BLaER1 (cell line): ENCODE measurements around the gene SPC24.
"Not testable (repeated sequence)": the region's sequence is repeated elsewhere in the genome, so short reads cannot be mapped to it uniquely, and the experiment has no call there.

ENCODE experiments used
- H3K27ac ChIP-seq: shearing (Covaris generic); formaldehyde crosslinking; 2 replicates; pipeline ENCODE4 v1.8.1; 2022
- H3K27me3 ChIP-seq: shearing (Covaris generic); formaldehyde crosslinking; 2 replicates; pipeline ENCODE4 v1.8.1; 2022
- H3K36me3 ChIP-seq: shearing (Covaris generic); formaldehyde crosslinking; 2 replicates; pipeline ENCODE4 v1.8.1; 2022
- H3K4me1 ChIP-seq: shearing (Covaris generic); formaldehyde crosslinking; 2 replicates; pipeline ENCODE4 v1.8.1; 2022
- H3K4me2 ChIP-seq: shearing (Covaris generic); formaldehyde crosslinking; 2 replicates; pipeline ENCODE4 v1.8.1; 2022
- H3K4me3 ChIP-seq: shearing (Covaris generic); formaldehyde crosslinking; 2 replicates; pipeline ENCODE4 v1.8.1; 2022
- H3K9ac ChIP-seq: shearing (Covaris generic); formaldehyde crosslinking; 2 replicates; pipeline ENCODE4 v1.8.1; 2022
- H3K9me3 ChIP-seq: shearing (Covaris generic); formaldehyde crosslinking; 2 replicates; pipeline ENCODE4 v1.8.1; 2022
- H4K20me1 ChIP-seq: shearing (Covaris generic); formaldehyde crosslinking; 2 replicates; pipeline ENCODE4 v1.8.1; 2022
- Cebpa-rat ChIP-seq: shearing (Covaris generic); IDR thresholded peaks from 2 replicates; pipeline ENCODE4 v1.8.1; 2022

The SPC24 gene

GRCh38 chr19:11102944-11103343, 52.6 kb downstream of the SPC24 start:
- no peak for TF ChIP-seq Cebpa-rat
- Histone ChIP-seq H3K9ac (no peak overlapping the region), H3K9me3 (peaks cover 6% of the 10 kb centered on the region; the same call in 1 of the 2 replicates), H3K27ac (no peak overlapping the region), H3K27me3 (no peaks in the 10 kb centered on the region), H3K4me2 (no peak overlapping the region), H3K4me1 (peaks cover 22% of the 10 kb centered on the region), H4K20me1 (peaks cover 87% of the 10 kb centered on the region), H3K36me3 (peaks cover 97% of the 10 kb centered on the region), H3K4me3 (no peak overlapping the region)

DNA sequence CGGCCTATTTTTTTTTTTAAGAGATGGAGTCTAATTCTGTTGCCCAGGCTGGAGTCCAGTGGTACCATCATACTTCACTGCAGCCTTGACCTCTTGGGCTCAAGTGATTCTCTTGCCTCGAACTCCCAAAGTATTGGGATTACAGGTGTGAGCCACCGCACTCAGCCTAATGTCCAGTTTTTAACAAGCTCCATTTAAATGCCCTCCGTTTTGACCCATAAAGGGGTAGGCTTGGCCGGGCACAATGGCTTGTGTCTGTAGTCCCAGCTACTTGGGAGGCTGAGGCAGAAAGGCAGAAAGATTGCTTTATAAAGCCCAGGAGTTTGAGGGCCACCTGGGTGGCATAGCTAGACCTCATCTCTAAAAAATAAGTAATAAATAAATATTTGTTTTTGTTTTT, 54.5 kb downstream of the SPC24 start:
- Histone ChIP-seq H3K4me2 (no peak overlapping the region), H3K27ac (no peak overlapping the region), H3K9ac (no peak overlapping the region), H3K36me3 (peaks cover 97% of the 10 kb centered on the region), H3K9me3 (peaks cover 6% of the 10 kb centered on the region; the same call in 1 of the 2 replicates), H3K4me1 (peaks cover 29% of the 10 kb centered on the region), H4K20me1 (peaks cover 99% of the 10 kb centered on the region), H3K4me3 (no peak overlapping the region), H3K27me3 (no peaks in the 10 kb centered on the region)
- no peak for TF ChIP-seq Cebpa-rat

GRCh38 chr19:11100049-11100448, 55.5 kb downstream of the SPC24 start:
- peaks cover 39% of the 10 kb centered on the region for H3K4me1 ChIP-seq
- H4K20me1 ChIP-seq, result peaks cover 99% of the 10 kb centered on the region
- peak overlapping the region; percentile 63; the same call in 1 of the 2 replicates for H3K27ac ChIP-seq
- H3K4me3 ChIP-seq, result no peak overlapping the region
- H3K9me3 ChIP-seq, result peaks cover 6% of the 10 kb centered on the region; the same call in 1 of the 2 replicates
- H3K27me3 ChIP-seq, result no peaks in the 10 kb centered on the region
- 0 out of 2 replicates have a peak overlapping the region, but pooled peaks have one; percentile 41 for H3K9ac ChIP-seq
- H3K36me3 ChIP-seq, result peaks cover 96% of the 10 kb centered on the region
- TF ChIP-seq Cebpa-rat, result no peak
- H3K4me2 ChIP-seq, result peak overlapping the region; percentile 32

DNA sequence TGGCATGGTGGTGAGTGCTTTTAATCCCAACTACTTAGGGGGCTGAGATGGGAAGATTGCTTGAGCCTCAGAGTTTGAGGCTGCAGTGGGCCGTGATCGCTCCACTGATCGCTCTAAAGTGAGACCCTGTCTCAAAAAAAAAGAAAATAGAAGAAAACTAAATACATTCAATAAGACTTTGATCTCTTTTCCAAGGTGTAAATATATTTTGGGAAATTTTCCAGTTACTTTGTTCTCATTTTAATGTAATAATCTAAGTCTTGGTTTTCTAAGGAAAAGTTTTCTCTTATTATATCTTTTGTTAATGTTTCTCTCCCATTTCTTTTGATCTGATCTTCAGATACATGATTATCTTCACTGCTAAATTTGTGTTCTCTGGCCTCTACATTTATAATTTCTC, 56.7 kb downstream of the SPC24 start:
- Histone ChIP-seq H3K36me3 (peaks cover 96% of the 10 kb centered on the region), H4K20me1 (peaks cover 100% of the 10 kb centered on the region), H3K9me3 (peaks cover 6% of the 10 kb centered on the region; the same call in 1 of the 2 replicates), H3K27me3 (no peaks in the 10 kb centered on the region), H3K9ac (no peak overlapping the region), H3K4me2 (no peak overlapping the region), H3K27ac (no peak overlapping the region), H3K4me3 (no peak overlapping the region), H3K4me1 (peaks cover 51% of the 10 kb centered on the region)
- TF ChIP-seq Cebpa-rat, result no peak

- H4K20me1 ChIP-seq, result peaks cover 100% of the 10 kb centered on the region
- no peak overlapping the region for H3K4me2 ChIP-seq
- H3K27ac ChIP-seq, result no peak overlapping the region
- H3K4me1 ChIP-seq, result peaks cover 56% of the 10 kb centered on the region
- no peak overlapping the region for H3K9ac ChIP-seq
- no peaks in the 10 kb centered on the region for H3K27me3 ChIP-seq
- H3K9me3 ChIP-seq, result peaks cover 6% of the 10 kb centered on the region; the same call in 1 of the 2 replicates
- peaks cover 96% of the 10 kb centered on the region for H3K36me3 ChIP-seq
- no peak for TF ChIP-seq Cebpa-rat
- H3K4me3 ChIP-seq, result no peak overlapping the region
Measured at GRCh38 chr19:11098327-11098726, 57.3 kb downstream of the SPC24 start.

- Histone ChIP-seq H4K20me1 (peaks cover 100% of the 10 kb centered on the region), H3K4me1 (peaks cover 66% of the 10 kb centered on the region), H3K36me3 (peaks cover 96% of the 10 kb centered on the region)
- H3K27me3 ChIP-seq, H3K9ac ChIP-seq, H3K27ac ChIP-seq, H3K4me3 ChIP-seq, H3K4me2 ChIP-seq, H3K9me3 ChIP-seq: not testable (repeated sequence)
Measured at GRCh38 chr19:11097367-11097766, 58.2 kb downstream of the SPC24 start.

DNA sequence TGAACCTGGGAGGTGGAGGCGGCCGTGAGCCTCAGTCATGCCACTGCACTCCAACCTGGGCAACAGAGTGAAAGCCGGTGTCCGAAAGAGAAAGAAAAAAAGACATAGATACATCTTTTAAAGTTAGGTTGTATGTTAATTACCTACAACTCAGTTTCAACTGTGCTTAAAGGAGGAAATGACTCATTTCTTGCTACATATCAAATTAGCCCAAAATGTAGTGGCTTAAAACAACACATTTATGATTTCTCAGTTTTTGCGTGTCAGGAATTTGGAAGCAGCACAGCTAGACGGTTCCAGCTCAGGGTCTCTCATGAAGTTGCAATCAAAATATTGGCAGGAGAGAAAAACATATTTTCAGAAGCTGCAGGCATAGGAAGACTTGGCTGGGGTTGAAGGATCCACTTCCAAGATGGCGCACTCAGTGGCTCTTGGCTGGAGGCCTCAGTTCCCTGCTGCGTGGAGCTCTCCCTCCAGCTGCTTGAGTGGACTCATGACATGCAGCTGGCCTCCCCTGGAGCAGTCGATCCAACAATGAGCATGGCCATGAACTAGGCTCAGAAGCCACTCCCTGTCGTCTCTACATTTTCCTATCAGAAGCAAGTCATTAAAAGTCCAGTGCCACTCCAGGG, 59.3 kb downstream of the SPC24 start:
- TF ChIP-seq Cebpa-rat, result no peak
- H3K36me3 ChIP-seq, result peaks cover 92% of the 10 kb centered on the region
- H3K9me3 ChIP-seq, result peaks cover 6% of the 10 kb centered on the region; the same call in 1 of the 2 replicates
- H3K27ac ChIP-seq, result no peak overlapping the region; the same call in 1 of the 2 replicates
- H4K20me1 ChIP-seq, result peaks cover 100% of the 10 kb centered on the region
- no peak overlapping the region for H3K4me3 ChIP-seq
- H3K4me2 ChIP-seq, result peak overlapping the region; percentile 78
- no peak overlapping the region for H3K9ac ChIP-seq
- peaks cover 76% of the 10 kb centered on the region for H3K4me1 ChIP-seq
- H3K27me3 ChIP-seq, result no peaks in the 10 kb centered on the region
